Putamen (tissue), 1 donor: ENCODE measurements around the gene HOXD13.

Experiments
- DNase-seq: peaks from one replicate; pipeline ENCODE4 v3.0.0-alpha.2; 2016; ENCODE audit warnings: low spot score

HOXD13 gene

GRCh38 chr2:176121190-176122051, 28.9 kb downstream of the HOXD13 start:
- no peak for DNase-seq

GRCh38 chr2:176122052-176122682, 29.6 kb downstream of the HOXD13 start:
- DNase-seq, result no peak

- DNase-seq, result no peak
Observed at GRCh38 chr2:176122683-176123410, 30.3 kb downstream of the HOXD13 start, which contains the start of gene HOXD9. TSS of gene HOXD9 (plus strand) at chr2:176122719. CDS start at chr2:176122769, 50 bp downstream.

- no peak for DNase-seq
Observed at GRCh38 chr2:176123411-176124109, 31.0 kb downstream of the HOXD13 start.

GRCh38 chr2:176124110-176124946, 31.8 kb downstream of the HOXD13 start:
- DNase-seq, result no peak

GRCh38 chr2:176124947-176125771, 32.6 kb downstream of the HOXD13 start:
- DNase-seq, result no peak

DNA sequence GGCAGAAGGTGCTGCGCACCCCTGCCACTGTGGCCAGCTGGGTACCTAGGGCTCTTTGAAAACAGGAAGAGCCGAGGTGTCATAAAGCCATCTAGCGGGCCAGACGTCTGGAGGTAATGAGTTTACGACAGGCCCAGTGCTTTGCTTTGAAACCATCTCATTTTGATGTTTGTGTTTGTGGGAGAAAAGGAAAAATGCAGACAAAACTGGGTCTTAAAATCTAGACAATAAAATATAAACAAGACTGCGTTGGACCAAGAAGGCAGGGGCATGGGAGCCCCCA, 33.2 kb downstream of the HOXD13 start:
- no peak for DNase-seq

DNA sequence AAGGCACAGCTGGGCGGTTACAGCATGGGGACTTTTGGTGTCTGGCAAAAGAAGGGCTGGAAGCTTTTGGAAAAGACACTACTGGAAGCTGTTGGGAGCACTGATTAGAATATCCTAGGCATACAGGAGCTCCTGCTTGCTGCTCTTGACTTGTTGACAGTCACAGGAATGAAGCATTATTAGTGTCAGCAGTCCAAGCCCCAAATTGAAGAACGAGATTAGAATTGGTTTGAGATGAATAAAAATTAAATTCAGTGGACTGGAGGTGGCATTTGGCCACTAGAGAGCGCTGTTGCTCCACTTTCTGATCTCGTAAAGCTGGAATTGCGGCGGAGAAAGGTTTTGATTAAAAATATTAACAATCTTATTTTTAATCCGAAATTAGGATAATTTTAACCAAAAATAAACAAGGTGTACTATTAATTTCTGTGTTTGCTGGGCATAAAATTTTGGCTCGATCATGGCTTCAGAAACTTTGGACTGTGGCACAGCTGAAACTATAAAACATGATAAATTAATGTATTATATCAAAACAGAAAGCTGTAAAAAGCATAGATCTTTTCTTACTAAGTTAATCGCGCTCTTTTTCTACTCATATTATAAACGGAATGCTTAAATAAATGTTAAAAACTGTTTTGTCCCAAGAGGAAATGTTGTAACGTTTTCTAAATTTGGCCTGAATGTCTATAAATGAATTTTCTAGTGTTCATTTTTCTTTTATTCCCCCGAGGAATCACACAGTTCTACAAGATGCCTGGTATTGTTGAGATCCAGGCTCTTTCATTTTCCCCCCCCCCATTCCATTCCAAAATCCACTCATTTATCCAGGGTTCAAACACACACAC, 34.6 kb downstream of the HOXD13 start:
- peak; percentile 49 for DNase-seq

GRCh38 chr2:176127774-176128072, 35.2 kb downstream of the HOXD13 start:
- no peak for DNase-seq

GRCh38 chr2:176128172-176128981, 35.9 kb downstream of the HOXD13 start:
- DNase-seq, result no peak

DNA sequence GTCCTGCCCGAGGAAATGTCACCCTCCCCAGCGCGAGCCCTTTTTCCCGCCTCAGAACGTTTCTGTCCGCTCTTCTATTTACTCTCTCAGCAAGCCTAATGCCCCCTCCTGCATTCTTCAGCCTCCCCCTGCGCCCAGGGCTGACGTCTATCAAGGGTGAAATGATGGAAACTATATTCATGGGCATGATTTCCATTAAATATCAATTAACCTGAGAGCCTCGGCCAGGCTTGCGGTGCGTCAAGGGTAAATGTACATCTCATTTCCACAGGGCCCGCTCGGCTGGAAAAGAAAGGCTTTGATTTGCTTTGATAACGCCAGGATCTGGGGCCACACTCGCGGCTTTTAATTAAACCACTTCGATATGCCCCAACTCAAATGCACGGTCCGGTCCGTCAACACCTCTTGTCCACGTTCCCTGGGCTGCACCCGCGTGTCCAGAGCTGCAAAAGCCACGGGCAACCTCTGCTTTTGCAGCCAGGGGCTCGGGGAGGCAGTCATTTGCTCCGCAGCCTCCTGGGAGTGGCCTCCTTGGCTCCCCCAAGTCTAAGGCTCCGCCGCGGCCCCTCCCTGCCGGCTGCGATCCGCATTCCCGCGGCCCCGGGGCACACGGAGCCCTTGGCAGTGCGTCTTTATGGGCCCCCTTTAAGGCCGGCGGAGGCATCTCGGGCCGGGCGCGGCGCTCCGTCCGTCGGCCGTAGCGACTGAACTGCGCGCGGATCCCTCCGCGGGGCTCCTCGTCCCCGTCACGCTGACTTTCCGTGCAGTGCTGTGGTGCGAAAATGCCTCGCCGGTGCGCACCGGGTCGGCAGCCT, 36.7 kb downstream of the HOXD13 start, which contains the start of gene HOXD8:
Gene HOXD8 (plus strand): TSS at position 724 of the 815 bp plus-strand sequence. CDS start 662 bp downstream, outside the sequence.
- no peak for DNase-seq

GRCh38 chr2:176129813-176130146, 37.3 kb downstream of the HOXD13 start:
- DNase-seq, result no peak

- DNase-seq, result no peak
Observed at GRCh38 chr2:176130147-176130956, 37.8 kb downstream of the HOXD13 start.

DNA sequence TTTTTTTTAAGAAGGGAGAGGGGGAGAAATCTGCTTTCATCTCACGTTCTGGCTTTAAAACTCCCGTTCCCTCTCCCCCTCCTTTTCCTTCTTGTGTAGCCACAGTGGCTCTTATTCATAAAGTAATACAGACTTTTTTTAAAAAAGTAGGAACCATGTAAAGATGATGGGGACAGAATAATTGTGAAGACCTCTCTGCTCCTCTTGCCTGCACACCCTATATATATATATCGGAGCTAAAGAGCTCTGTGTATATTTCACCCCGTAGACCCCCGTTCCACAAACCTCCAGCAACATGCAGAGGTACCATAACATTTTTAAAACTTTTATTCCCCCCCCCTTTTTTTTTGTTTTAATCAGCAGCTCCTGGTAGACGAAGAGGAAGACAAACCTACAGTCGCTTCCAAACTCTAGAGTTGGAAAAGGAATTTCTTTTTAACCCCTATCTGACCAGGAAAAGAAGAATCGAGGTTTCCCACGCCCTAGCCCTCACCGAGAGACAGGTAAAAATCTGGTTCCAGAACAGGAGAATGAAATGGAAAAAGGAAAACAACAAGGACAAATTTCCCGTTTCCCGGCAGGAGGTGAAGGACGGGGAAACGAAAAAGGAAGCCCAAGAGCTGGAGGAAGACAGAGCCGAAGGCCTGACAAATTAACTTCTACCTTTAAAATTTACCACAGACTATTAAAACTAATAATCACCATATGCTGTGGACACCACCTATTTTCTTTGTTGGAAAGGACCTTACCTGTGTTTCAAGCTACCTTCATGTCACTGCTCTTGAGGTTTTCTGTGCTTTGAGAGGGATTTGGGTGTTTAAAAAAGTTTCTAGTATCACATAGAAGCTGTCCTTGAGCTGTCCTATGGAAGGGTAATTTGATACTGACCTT, 38.7 kb downstream of the HOXD13 start:
- DNase-seq, result no peak

DNA sequence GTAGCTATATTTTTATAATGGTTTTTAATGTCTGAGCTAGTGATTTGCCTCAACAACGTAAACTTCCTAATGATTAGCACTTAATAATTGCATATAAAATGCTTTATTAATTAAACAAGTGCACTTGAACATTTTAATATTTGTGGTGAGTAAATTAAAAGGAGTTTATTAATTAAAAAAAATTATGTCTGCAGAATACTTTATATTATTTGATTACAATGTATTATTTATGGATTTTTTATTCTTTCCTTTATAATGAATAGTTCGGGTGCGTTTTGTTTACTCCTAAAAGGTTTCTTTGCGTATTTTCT, 39.3 kb downstream of the HOXD13 start:
- DNase-seq, result no peak
